MG63 (cell line): Measurements from ENCODE around the gene ARMC12. TPM values are rescaled to one million over a fixed set of nuclear protein-coding genes. Genes with fewer than 3 reads are reported as not detected.

Experiments used
- DNase-seq: peaks from one replicate; pipeline ENCODE4 v3.0.0-alpha.2; 2020
- H3K27me3 ChIP-seq: fragments of 250-450 bp; sonication (Bioruptor Pico); 2 replicates; pipeline ENCODE4 v1.5.1; 2020; ENCODE audit warnings: mild to moderate bottlenecking, moderate library complexity
- H3K36me3 ChIP-seq: fragments of 250-450 bp; sonication (Bioruptor Pico); 2 replicates; pipeline ENCODE4 v1.5.1; 2020; ENCODE audit warnings: mild to moderate bottlenecking, moderate library complexity
- H3K4me3 ChIP-seq: fragments of 250-450 bp; sonication (Bioruptor Pico); 2 replicates; pipeline ENCODE4 v1.5.1; 2020; ENCODE audit warnings: mild to moderate bottlenecking, moderate library complexity
- H3K9me3 ChIP-seq: fragments of 250-450 bp; sonication (Bioruptor Pico); 2 replicates; pipeline ENCODE4 v1.5.1; 2020; ENCODE audit warnings: mild to moderate bottlenecking, moderate library complexity
- total RNA-seq: library from RNA; depleted of rRNA; stranded (reverse); fragments of >200 nt; shearing (Covaris generic); gene quantifications from 2 replicates; pipeline ENCODE4 v1.2.3, GENCODE V29; 2014; ENCODE audit warnings: low replicate concordance

Gene ARMC12
- total RNA-seq, 1 experiment from 2014 or later = not detected

- Histone ChIP-seq H3K4me3 (no peak overlapping the region), H3K9me3 (no peaks in the 10 kb centered on the region), H3K27me3 (no peaks in the 10 kb centered on the region), H3K36me3 (no peaks in the 10 kb centered on the region)
- no peak for DNase-seq
Measured at GRCh38 chr6:35713006-35713767, 23.6 kb upstream of the ARMC12 start.

- Histone ChIP-seq H3K36me3 (no peaks in the 10 kb centered on the region), H3K27me3 (no peaks in the 10 kb centered on the region), H3K4me3 (no peak overlapping the region), H3K9me3 (no peaks in the 10 kb centered on the region)
- no peak for DNase-seq
Measured at GRCh38 chr6:35716798-35717197, 20.0 kb upstream of the ARMC12 start.

GRCh38 chr6:35717449-35718374 is 19.1 kb upstream of the ARMC12 start:
- DNase-seq = no peak
- H3K9me3 ChIP-seq = no peaks in the 10 kb centered on the region
- no peaks in the 10 kb centered on the region for H3K36me3 ChIP-seq
- H3K4me3 ChIP-seq = no peak overlapping the region
- H3K27me3 ChIP-seq = no peaks in the 10 kb centered on the region

- Histone ChIP-seq H3K27me3 (no peaks in the 10 kb centered on the region), H3K4me3 (no peak overlapping the region)
- no peak for DNase-seq
Measured at GRCh38 chr6:35718375-35718736, 18.5 kb upstream of the ARMC12 start.

GRCh38 chr6:35718911-35719381 is 17.9 kb upstream of the ARMC12 start:
- Histone ChIP-seq H3K36me3 (no peaks in the 10 kb centered on the region), H3K27me3 (no peaks in the 10 kb centered on the region), H3K9me3 (no peaks in the 10 kb centered on the region), H3K4me3 (no peak overlapping the region)
- no peak for DNase-seq

More at GRCh38 chr6:35718375-35718736, 18.5 kb upstream of the ARMC12 start:
- Histone ChIP-seq H3K9me3 (no peaks in the 10 kb centered on the region), H3K36me3 (no peaks in the 10 kb centered on the region)

GRCh38 chr6:35719404-35719829 is 17.4 kb upstream of the ARMC12 start:
- H3K36me3 ChIP-seq = no peaks in the 10 kb centered on the region
- H3K9me3 ChIP-seq = no peaks in the 10 kb centered on the region
- H3K4me3 ChIP-seq = no peak overlapping the region
- no peak for DNase-seq
- H3K27me3 ChIP-seq = no peaks in the 10 kb centered on the region

- Histone ChIP-seq H3K4me3 (no peak overlapping the region), H3K36me3 (no peaks in the 10 kb centered on the region), H3K27me3 (no peaks in the 10 kb centered on the region), H3K9me3 (no peaks in the 10 kb centered on the region)
- no peak for DNase-seq
Measured at GRCh38 chr6:35719830-35720733, 16.8 kb upstream of the ARMC12 start.

GRCh38 chr6:35722121-35722761 is 14.6 kb upstream of the ARMC12 start:
- Histone ChIP-seq H3K27me3 (no peaks in the 10 kb centered on the region), H3K36me3 (no peaks in the 10 kb centered on the region), H3K4me3 (no peak overlapping the region), H3K9me3 (no peaks in the 10 kb centered on the region)
- no peak for DNase-seq

- H3K9me3 ChIP-seq = no peaks in the 10 kb centered on the region
- H3K36me3 ChIP-seq = no peaks in the 10 kb centered on the region
- DNase-seq = no peak
- no peak overlapping the region for H3K4me3 ChIP-seq
- no peaks in the 10 kb centered on the region for H3K27me3 ChIP-seq
Measured at GRCh38 chr6:35723587-35723986, 13.2 kb upstream of the ARMC12 start.

GRCh38 chr6:35724059-35724458 is 12.8 kb upstream of the ARMC12 start:
- no peak for DNase-seq

GRCh38 chr6:35724471-35724870 is 12.4 kb upstream of the ARMC12 start:
- no peaks in the 10 kb centered on the region for H3K9me3 ChIP-seq
- DNase-seq = no peak

More at GRCh38 chr6:35724059-35724458, 12.8 kb upstream of the ARMC12 start:
- Histone ChIP-seq H3K9me3 (no peaks in the 10 kb centered on the region), H3K4me3 (no peak overlapping the region), H3K36me3 (no peaks in the 10 kb centered on the region), H3K27me3 (no peaks in the 10 kb centered on the region)

GRCh38 chr6:35725081-35725708 is 11.6 kb upstream of the ARMC12 start:
- DNase-seq = no peak
- Histone ChIP-seq H3K36me3 (no peaks in the 10 kb centered on the region), H3K9me3 (no peaks in the 10 kb centered on the region), H3K27me3 (no peaks in the 10 kb centered on the region), H3K4me3 (no peak overlapping the region)

More at GRCh38 chr6:35724471-35724870, 12.4 kb upstream of the ARMC12 start:
- Histone ChIP-seq H3K4me3 (no peak overlapping the region), H3K36me3 (no peaks in the 10 kb centered on the region), H3K27me3 (no peaks in the 10 kb centered on the region)

GRCh38 chr6:35725721-35726438 is 11.0 kb upstream of the ARMC12 start:
- Histone ChIP-seq H3K36me3 (no peaks in the 10 kb centered on the region), H3K27me3 (no peaks in the 10 kb centered on the region), H3K4me3 (no peak overlapping the region), H3K9me3 (no peaks in the 10 kb centered on the region)
- no peak for DNase-seq

GRCh38 chr6:35727231-35727934 is 9.4 kb upstream of the ARMC12 start:
- peak overlapping the region; percentile 57 for H3K4me3 ChIP-seq
- H3K27me3 ChIP-seq = no peaks in the 10 kb centered on the region
- no peaks in the 10 kb centered on the region for H3K36me3 ChIP-seq
- H3K9me3 ChIP-seq = no peaks in the 10 kb centered on the region
- DNase-seq = peak; percentile 64
